Left lobe of liver (tissue), 2 donors: ENCODE results near the gene ARRDC3. TPM values are rescaled to one million over a fixed set of nuclear protein-coding genes. Genes with fewer than 3 reads are reported as not detected.
"Not testable (repeated sequence)": the region's sequence is repeated elsewhere in the genome, so short reads cannot be mapped to it uniquely, and the experiment has no call there.

Experiments
- ATAC-seq: fragments of 200-7000 bp; cut with Tn5 transposase; one replicate; pipeline ENCODE4 v1.9.1; 2020; ENCODE audit warnings: mild to moderate bottlenecking, moderate library complexity
- DNase-seq: peaks from one replicate; pipeline ENCODE4 v3.0.0-alpha.2; 2020; ENCODE audit warnings: low spot score
- total RNA-seq: library from RNA; stranded (reverse); gene quantifications from one replicate; pipeline ENCODE4 v1.2.1, GENCODE V29; 2021
- donor health status: DM: no; HTN: no; CAD: no; lungs with moderate emphysema.
- donor health status: DM: no; HTN: yes; CAD: no.

ARRDC3 gene
- total RNA-seq, 1 donor from 2014 or later = 30.0 TPM

DNA sequence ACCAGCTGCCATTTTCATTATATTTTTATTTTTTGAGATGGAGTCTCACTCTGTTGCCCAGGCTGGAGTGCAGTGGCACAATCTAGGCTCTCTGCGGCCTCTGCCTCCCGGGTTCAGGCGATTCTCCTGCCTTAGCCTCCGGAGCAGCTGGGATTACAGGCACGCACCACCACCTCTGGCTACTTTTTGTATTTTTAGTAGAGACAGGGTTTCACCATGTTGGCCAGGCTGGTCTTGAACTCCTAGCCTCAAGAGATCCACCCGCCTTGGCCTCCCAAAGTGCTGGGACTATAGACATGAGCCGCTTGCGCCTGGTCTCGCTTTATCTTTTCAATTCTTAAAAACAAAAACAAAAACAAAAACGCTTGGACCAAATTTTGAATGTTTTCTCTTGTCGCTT is 2.5 kb upstream of the ARRDC3 start:
- ATAC-seq, DNase-seq: not testable (repeated sequence)

DNA sequence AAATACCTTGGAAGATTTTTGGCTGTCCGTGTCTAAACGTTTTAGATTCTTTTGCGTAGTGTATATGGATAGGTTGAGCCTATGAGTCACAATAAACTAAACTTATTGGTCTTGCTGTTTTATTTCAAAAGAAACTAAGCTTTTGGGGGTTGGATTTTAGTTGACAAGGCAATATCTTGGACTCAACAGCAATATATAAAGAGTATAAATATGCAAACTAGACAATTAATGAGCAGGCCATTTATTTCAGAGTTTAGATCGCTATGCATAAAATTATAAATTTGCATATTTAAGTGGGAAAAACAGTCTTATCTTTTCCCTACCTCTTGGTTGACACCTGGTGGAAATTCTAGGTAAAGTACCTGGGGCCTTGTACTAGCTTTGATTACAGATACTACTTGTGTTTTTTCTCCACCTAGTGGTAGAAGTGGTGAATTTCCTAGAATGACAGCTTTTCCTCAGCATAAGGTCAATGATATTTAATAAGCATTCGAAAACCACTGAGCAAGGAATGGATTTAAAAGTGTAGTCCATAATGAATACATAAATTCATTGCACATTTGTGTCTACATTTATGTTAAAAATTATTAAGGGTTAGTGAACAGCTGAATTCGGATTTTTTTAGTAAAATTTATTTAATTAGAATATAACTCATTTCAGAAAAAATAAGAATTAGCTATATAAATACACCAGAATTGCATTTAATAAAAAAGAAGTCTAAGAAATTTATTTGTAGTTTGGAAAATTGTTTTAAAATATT is 1.7 kb upstream of the ARRDC3 start:
- DNase-seq (no peak), ATAC-seq (peak; percentile 46)

GRCh38 chr5:91383956-91384300 is 811 bp upstream of the ARRDC3 start:
- DNase-seq (no peak), ATAC-seq (no peak)

DNA sequence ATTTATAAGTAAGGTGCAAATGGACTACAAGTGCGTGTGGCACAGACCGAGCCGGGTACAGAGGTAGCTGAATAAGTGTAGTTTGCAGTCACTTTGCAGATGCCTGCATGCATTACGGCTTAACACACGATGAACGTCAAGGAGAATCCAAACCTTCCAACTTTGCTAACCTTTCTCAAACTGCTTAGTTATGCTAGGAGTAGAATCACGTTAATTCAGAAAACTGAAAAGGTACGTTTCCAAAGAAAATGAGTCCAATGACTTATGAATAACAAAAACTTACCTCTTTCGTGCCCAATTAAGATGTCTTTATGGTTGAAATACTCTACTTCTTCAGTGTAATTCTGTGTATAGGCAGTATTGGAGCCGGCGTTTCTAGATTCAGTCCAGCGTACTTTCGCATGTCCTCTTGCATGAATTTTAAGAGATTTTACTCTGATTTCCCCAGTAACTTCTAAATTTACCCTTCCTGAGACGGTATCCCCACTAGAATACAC is 539 bp downstream of the ARRDC3 start:
- ATAC-seq = no peak
- DNase-seq = no peak

GRCh38 chr5:91381774-91382359 is 1.2 kb downstream of the ARRDC3 start:
- DNase-seq (peak; percentile 67), ATAC-seq (no peak)

- DNase-seq (no peak), ATAC-seq (no peak)
Measured at GRCh38 chr5:91381239-91381773, 1.8 kb downstream of the ARRDC3 start.

DNA sequence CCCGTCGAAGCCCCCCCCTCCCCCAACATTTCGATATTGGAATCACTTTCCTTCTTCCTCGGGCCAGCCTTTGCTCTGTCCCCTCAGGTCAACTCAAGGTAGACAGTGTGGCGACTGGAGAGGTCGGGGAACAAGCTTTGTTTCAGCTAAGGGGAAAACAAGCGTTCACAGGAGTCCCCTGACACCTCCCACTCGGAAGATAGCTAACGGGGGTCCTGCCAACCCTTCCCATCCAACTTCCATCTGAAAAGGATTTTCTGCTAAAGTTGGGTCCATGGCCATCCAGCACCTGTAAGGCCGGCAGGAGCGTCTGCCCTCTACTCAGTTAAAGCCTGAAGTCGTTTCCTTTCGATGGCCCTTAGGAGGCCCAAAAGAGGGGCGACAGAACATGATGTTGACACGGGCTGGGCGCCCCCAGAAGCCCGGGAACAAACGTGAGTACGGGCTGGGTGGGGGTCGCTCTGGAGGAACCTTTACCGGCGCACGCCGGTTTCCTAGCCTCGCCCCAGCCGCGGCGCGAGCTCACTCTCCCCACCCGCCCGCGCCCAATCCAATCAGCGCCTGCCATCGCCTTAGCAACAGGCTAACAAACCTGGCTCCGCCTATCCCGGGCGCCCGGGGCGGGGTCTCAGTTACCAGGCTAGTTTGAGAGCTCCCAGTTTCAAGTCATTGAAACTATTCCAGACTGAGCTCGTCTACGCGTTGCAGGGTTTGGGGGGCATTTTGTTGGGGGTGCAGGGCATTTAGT is 2.5 kb downstream of the ARRDC3 start:
- ATAC-seq (peak; percentile 74), DNase-seq (peak; percentile 98)

DNA sequence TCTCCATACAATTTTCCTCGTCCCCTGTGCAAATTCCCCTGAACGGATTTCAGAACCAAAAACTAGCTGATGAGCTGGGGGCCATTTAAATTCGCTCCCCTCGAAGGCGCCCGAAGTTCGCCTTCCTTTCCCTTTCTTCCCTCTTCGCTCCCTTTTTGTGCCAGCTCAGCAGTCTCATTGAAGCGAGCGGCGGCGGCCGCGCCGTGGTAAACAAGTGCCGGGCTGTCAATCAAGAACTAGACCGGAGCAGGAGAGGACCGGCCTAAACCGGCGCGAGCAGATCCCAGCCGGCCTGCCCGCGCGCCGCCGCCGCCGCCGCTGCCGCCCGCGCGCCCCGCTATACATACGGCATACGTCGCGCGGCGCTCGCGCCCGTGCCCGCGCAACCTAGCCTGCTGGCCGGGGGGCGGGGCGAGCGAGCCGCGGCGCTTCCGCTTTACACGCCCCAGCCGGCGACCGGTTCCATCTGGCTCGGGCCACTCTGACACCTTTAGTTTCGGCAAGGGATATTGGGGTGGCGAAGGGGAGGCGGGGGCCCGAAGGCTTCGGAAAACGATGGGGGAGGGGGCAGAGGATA is 3.1 kb downstream of the ARRDC3 start:
- ATAC-seq = peak; percentile 72

GRCh38 chr5:91379246-91379913 is 3.7 kb downstream of the ARRDC3 start:
- ATAC-seq = no peak
- DNase-seq = no peak

More for the DNA sequence above, 3.1 kb downstream of the ARRDC3 start:
- peak; percentile 95 for DNase-seq

DNA sequence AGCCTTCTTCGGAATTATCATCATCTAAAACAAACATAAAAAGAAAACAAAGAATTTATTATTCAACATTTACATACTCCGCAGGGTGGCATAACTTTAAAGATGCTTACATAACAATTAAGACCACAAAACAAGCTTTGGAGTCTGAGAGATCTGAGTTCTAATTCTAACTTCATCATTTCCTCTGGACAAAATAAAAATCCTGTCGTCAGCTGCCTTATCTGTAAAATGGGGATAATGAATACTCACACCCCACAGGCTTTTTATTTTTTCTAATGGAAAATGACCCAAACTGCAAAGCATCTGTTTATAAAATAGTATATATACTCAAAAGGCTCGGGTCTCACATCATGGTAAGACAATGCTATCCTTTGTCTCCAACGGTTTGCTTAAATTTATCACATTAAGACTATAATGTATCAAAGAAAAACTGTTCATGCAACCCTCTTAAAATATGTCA is 4.3 kb downstream of the ARRDC3 start:
- ATAC-seq = no peak
- no peak for DNase-seq

- no peak for ATAC-seq
- no peak for DNase-seq
Measured at GRCh38 chr5:91374893-91375520, 8.1 kb downstream of the ARRDC3 start.

GRCh38 chr5:91373600-91373999 is 9.5 kb downstream of the ARRDC3 start:
- DNase-seq (no peak), ATAC-seq (no peak)

GRCh38 chr5:91373006-91373405 is 10.1 kb downstream of the ARRDC3 start:
- no peak for ATAC-seq
- no peak for DNase-seq

DNA sequence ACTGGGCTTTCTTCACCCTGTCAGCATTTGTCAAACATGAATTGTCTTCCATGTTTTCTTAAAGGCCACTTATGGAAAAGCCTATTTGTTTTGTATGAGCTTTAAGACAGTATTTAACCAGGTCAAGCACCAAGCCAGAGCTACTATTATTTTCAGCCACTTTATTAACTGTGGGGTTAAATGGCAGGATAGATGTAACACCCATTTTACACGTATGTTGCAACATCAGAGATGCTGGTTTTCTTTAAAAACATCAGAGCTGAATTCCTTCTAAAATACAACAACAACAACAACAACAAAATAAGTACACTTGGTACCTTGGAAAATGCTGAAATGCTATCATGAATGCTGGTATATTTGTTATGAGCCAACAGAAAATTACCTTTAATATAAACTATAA is 13.6 kb downstream of the ARRDC3 start:
- DNase-seq (no peak), ATAC-seq (no peak)

- no peak for DNase-seq
- ATAC-seq = no peak
Measured at GRCh38 chr5:91367908-91368648, 15.0 kb downstream of the ARRDC3 start.

DNA sequence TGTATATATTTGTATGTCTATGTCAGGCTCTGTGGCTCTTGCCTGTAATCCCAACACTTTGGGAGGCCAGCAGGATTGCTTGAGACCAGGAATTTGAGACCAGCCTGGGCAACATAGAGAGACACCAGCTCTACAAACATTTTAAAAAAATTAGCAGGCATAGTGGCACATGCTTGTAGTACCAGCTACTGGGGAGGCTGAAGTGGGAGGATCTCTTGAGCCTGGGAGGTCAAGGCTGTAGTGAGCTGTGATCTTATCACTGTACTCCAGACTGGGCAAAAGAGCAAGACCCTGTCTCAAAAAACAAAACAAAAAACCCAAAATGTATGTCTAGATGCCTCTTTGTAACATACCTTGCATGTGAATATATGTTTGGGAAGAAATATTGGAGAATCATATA is 15.8 kb downstream of the ARRDC3 start:
- ATAC-seq = no peak
- DNase-seq = no peak

- ATAC-seq = no peak
- DNase-seq = no peak
Measured at GRCh38 chr5:91366551-91366950, 16.6 kb downstream of the ARRDC3 start.

GRCh38 chr5:91365498-91365897 is 17.6 kb downstream of the ARRDC3 start:
- peak; percentile 43 for ATAC-seq
- no peak for DNase-seq

DNA sequence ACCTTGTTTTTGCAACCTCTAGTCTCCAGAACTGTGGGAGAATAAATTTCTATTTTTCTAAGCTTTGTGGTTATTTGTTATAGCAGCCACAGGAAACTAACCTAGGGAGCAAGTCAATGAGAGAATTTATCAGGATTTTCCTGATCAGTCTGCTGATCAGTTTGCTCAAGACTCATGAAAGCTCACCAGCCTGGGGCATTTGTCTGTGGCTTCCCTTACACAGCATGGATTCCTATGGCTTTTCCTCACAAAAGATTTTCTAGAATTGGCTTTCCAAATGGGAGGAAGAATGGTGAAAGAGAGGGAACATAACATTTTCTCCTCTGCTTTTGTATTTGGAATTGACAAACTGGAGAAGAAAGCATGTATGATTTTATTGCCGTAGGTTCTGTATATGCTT is 20.2 kb downstream of the ARRDC3 start:
- DNase-seq = no peak

More for the DNA sequence above, 20.2 kb downstream of the ARRDC3 start:
- no peak for ATAC-seq
